Measurements from ENCODE around the gene G6PD.
A peak's percentile ranks its signal among the peaks of the same experiment; 100 is the strongest.

Gene G6PD

DNA sequence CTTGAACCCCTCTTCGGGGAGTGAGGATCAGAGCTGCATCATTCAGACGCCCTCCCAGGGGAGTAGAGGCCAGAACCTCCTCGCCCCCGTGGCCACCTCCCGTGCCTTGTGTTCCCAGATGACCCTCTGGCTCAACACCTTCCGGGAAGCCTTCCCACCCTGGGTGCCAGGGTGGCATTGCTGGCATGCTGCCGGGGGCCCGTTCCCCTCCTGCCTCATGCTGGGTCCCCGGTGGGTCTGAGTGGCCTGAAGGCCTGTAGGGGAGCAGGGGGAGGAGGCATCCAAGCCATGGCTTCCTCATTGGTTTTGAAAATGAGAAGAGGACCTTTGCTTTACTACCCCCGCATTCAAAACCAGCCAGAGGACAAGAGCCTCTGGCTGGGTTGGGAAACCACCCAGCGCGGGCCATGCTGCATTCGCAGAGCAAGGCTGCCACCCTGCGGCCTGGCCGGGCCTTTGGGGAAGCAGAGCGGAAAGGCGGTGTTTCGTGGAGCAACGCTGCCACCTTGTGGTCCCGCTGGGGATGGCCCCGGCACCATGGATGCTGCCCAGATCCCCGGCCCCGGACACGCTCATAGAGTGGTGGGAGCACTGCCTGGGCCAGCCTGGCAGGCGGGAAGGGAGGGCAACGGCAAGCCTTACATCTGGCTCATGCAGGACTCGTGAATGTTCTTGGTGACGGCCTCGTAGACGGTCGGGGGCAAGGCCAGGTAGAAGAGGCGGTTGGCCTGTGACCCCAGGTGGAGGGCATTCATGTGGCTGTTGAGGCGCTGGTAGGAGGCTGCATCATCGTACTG lies 11.9 kb downstream of the G6PD start:
- H3K36me3 Mint-ChIP-seq (ENCODE audit: low read depth) = peaks cover 14% of the 10 kb centered on the region
- peak overlapping the region; percentile 49 for H3K27ac Mint-ChIP-seq

DNA sequence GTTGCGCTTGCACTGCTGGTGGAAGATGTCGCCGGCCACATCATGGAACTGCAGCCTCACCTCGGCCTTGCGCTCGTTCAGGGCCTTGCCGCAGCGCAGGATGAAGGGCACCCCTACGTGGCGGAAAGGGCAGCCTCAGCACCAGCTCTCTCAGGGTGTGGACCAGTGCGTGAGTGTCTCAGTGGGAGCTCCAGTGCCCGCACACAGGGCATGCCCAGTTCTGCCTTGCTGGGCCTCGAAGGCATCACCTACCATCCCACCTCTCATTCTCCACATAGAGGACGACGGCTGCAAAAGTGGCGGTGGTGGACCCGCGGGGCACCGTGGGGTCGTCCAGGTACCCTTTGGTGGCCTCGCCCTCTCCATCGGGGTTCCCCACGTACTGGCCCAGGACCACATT lies 14.0 kb downstream of the G6PD start:
- H3K27me3 Mint-ChIP-seq (ENCODE audit: low read depth) = no peaks in the 10 kb centered on the region
- no peaks in the 10 kb centered on the region for H3K9me3 Mint-ChIP-seq
- no peaks in the 10 kb centered on the region for H3K4me1 Mint-ChIP-seq (ENCODE audit: low read depth)
- DNase-seq (ENCODE audit: low spot score) = no peak
- no peak overlapping the region for H3K27ac Mint-ChIP-seq
- H3K4me3 Mint-ChIP-seq = no peak overlapping the region
- peaks cover 11% of the 10 kb centered on the region for H3K36me3 Mint-ChIP-seq (ENCODE audit: low read depth)

More for the DNA sequence above, 11.9 kb downstream of the G6PD start:
- H3K4me3 Mint-ChIP-seq = no peak overlapping the region
- no peaks in the 10 kb centered on the region for H3K4me1 Mint-ChIP-seq (ENCODE audit: low read depth)
- DNase-seq (ENCODE audit: low spot score) = peak; percentile 79
- no peaks in the 10 kb centered on the region for H3K27me3 Mint-ChIP-seq (ENCODE audit: low read depth)
- H3K9me3 Mint-ChIP-seq = no peaks in the 10 kb centered on the region

DNA sequence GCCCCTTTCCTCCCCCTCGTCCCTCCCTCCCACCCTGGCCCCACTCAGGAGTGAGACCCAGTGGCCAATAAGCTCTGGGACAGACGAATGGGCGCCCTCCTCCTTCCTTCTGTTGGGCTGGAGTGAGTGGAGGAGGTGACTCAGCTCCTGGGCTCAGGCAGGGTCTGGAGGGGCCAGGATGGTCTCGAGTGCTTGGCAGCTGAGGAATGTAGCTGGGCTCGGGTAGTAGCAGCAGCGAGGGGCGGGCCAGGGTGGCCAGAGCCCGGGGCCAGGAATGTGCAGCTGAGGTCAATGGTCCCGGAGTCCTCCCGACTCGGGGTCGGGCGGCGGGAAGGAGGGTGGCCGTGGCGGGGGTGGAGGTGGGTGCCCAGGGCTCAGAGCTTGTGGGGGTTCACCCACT lies 15.0 kb downstream of the G6PD start:
- H3K9me3 Mint-ChIP-seq = no peaks in the 10 kb centered on the region
- no peaks in the 10 kb centered on the region for H3K27me3 Mint-ChIP-seq (ENCODE audit: low read depth)
- no peak overlapping the region for H3K4me3 Mint-ChIP-seq
- peaks cover 3% of the 10 kb centered on the region for H3K4me1 Mint-ChIP-seq (ENCODE audit: low read depth)
- no peak overlapping the region for H3K27ac Mint-ChIP-seq
- H3K36me3 Mint-ChIP-seq (ENCODE audit: low read depth) = peaks cover 11% of the 10 kb centered on the region
- DNase-seq (ENCODE audit: low spot score) = no peak

DNA sequence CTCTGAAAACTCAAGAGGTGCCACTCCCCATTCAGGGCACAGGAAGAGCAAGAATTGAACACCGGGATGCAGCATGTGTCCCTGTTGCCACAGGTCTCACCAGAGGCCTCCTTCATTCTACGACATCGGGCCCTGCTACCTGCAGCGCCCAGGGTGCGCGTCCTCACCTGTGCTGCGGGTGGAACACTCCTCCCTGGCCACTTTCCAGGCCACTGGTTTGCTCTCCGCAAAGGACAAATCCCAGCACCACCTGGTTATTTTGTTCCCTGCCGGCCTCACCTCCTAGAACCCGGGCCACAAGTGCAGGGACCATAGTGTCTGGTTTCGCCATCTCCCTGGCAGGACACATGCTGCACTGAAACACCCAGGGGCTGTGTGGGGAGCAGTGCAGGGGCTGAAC lies 16.4 kb downstream of the G6PD start:
- Mint-ChIP-seq H3K9me3 (no peaks in the 10 kb centered on the region), H3K36me3 (ENCODE audit: low read depth) (peaks cover 10% of the 10 kb centered on the region), H3K27ac (no peak overlapping the region), H3K4me3 (no peak overlapping the region), H3K27me3 (ENCODE audit: low read depth) (no peaks in the 10 kb centered on the region), H3K4me1 (ENCODE audit: low read depth) (peaks cover 14% of the 10 kb centered on the region)
- DNase-seq (ENCODE audit: low spot score) = no peak

DNA sequence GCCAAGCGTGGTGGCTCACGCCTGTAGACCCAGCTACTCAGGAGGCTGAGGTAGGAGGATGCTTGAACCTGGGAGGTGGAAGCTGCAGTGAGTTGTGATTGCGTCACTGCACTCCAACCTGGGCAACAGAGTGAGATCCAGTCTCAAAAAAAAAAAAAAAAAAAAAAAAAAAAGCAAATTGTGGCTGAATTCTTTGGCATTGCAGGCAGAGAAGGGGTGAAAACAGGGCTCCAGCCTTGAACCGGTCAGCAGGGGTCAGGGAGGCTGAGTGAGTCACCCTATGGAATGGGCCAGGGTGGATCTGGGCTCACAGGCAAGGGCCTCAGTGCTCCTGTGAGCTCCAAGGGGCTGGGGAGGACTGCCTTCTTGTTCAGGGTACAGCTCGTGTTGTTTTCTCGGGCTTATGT lies 17.4 kb downstream of the G6PD start:
- peaks cover 6% of the 10 kb centered on the region for H3K36me3 Mint-ChIP-seq (ENCODE audit: low read depth)
- no peaks in the 10 kb centered on the region for H3K27me3 Mint-ChIP-seq (ENCODE audit: low read depth)
- no peak overlapping the region for H3K4me3 Mint-ChIP-seq
- H3K4me1 Mint-ChIP-seq (ENCODE audit: low read depth) = peaks cover 14% of the 10 kb centered on the region
- DNase-seq (ENCODE audit: low spot score) = no peak
- no peak overlapping the region for H3K27ac Mint-ChIP-seq
- H3K9me3 Mint-ChIP-seq = no peaks in the 10 kb centered on the region

DNA sequence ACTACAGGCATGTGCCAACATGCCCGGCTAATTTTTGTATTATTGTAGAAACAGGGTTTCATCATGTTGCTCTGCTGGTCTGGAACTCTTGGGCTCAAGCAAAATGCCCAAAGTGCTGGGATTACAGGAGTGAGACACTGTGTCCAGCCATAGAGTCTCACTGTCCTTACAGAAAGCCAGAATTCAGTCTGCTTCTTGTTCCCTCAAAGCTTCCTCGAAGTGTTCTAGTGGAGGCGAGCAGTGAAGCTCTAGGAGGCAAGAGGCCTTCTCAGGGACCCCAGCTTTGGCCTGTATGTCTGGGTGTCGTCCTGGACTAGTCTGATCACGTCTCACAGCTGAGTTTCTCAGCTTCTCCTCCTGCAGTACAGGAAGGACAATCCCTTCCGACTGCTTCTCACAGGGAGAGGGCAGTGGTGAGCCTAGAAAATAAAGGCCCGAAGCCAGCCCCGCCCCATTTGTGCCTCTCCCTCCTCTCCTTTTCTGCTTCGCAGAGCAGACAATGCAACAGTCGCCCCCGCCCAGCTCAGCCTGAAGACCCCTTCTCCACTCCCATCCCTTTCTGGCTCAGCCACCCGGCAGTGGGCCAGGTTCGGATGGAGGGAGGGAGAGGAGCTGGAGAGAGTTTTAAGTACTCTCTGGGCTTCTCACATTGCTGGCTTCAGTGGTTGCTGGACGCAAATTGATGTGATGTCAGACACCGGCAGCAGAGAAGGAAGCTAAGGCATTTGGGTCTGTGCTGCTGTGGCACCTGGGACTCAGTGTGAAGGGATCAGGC lies 19.6 kb downstream of the G6PD start:
- H3K9me3 Mint-ChIP-seq = no peaks in the 10 kb centered on the region
- peak overlapping the region; percentile 42 for H3K4me3 Mint-ChIP-seq
- no peaks in the 10 kb centered on the region for H3K36me3 Mint-ChIP-seq (ENCODE audit: low read depth)
- H3K27ac Mint-ChIP-seq = peak overlapping the region; percentile 67
- DNase-seq (ENCODE audit: low spot score) = peak; percentile 54
- peaks cover 14% of the 10 kb centered on the region for H3K4me1 Mint-ChIP-seq (ENCODE audit: low read depth)
- no peaks in the 10 kb centered on the region for H3K27me3 Mint-ChIP-seq (ENCODE audit: low read depth)

DNA sequence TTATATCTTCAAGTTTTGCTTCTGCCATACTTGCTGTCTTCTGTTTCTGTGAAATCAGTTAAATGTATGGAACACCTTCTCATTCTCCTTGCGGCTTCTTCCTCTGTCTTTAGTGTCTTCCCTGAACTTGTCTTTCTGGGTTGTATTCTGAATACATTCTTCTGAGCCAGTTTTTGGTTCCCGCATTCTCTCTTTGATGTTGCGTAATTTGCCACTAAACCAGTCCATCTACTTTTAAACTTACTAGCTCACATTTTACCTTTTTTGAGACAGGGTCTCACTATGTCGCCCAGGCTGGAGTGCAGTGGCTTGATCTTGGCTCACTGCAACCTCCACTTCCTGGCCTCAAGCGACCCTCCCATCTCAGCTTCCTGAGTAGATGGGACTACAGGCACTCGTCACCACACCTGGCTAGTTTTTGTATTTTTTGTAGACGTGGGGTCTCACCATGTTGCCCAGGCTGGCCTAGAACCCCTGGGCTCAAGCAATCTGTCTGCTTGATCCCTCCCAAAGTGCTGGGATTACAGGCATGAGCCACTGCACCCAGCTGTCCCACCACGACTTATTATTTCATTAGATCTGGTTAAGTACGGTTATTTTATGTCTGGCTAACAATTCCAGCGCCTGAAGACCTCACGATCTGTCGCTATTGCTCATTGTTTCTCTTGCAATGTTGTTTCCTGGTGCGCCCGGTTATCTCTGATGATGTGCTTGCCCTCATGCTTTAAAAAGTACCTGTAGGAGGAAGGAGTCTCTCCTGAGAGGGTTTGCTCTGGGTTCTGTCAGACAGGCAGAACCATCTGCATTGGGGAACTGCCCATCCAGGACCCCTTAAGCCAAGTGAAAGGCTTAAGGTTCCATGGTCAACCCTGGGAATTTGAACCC lies 20.8 kb downstream of the G6PD start:
- peak overlapping the region; percentile 20 for H3K27ac Mint-ChIP-seq
- no peak for DNase-seq (ENCODE audit: low spot score)
- H3K9me3 Mint-ChIP-seq = no peaks in the 10 kb centered on the region
- peak overlapping the region; percentile 21 for H3K4me3 Mint-ChIP-seq
- peaks cover 14% of the 10 kb centered on the region for H3K4me1 Mint-ChIP-seq (ENCODE audit: low read depth)
- no peaks in the 10 kb centered on the region for H3K36me3 Mint-ChIP-seq (ENCODE audit: low read depth)
- no peaks in the 10 kb centered on the region for H3K27me3 Mint-ChIP-seq (ENCODE audit: low read depth)

DNA sequence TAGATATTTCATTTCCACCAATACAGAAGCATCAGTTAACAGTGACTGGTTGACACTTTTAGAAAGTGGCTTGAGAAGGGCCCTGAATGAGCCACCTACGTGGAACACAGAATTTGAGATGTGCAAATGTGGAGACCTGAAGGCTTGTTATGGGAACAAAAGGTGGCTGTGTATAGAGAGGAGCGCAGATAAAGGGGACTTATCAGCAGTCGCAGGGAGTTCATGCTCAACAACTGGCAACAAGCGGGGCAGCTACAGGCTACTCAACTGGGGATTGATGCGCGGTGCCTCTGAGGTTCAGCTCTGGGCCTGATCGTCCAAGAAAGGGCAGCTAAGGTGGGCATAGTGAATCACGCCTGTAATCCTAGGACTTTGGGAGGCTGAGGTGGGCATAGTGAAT lies 27.3 kb downstream of the G6PD start:
- no peak overlapping the region for H3K27ac Mint-ChIP-seq
- H3K9me3 Mint-ChIP-seq = no peaks in the 10 kb centered on the region
- H3K4me1 Mint-ChIP-seq (ENCODE audit: low read depth) = peaks cover 7% of the 10 kb centered on the region

DNA sequence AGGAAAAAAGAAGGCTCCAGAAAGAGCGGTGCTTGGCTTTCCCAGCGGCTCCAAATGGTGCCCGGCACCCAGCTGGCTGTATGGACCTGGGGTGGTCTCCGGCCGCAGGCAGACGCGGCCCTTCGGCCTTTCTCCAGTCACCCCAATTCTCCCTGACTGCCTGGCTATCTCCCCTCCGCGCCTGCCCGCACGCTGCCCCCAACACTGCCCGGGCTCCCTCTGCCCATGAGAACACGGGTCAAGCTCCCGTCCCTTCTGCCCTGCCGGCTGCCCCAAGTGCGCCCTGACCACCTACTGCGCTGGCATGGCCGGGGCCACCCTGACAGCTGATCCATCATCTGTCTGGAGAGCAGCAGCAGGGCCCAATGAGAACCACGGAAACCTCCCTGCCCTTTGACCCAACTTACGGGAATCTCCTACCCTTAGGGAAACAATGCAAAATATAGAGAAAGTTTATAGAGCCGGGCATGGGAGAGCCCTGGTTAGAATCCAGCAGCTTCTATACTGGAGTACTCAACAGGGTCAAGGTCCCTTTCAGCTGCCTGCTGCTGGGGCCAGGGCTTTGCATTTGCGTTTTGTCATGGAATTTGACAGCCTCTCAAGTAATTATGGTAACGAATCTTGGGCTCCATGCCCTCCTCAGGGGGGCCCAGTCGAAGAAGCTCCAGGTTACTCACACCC lies 29.4 kb downstream of the G6PD start:
- Mint-ChIP-seq H3K4me3 (no peak overlapping the region), H3K4me1 (ENCODE audit: low read depth) (peaks cover 12% of the 10 kb centered on the region), H3K27me3 (ENCODE audit: low read depth) (no peaks in the 10 kb centered on the region), H3K36me3 (ENCODE audit: low read depth) (peaks cover 5% of the 10 kb centered on the region), H3K27ac (no peak overlapping the region), H3K9me3 (no peaks in the 10 kb centered on the region)
- no peak for DNase-seq (ENCODE audit: low spot score)

More for the DNA sequence above, 27.3 kb downstream of the G6PD start:
- Mint-ChIP-seq H3K36me3 (ENCODE audit: low read depth) (no peaks in the 10 kb centered on the region), H3K4me3 (no peak overlapping the region), H3K27me3 (ENCODE audit: low read depth) (no peaks in the 10 kb centered on the region)
- DNase-seq (ENCODE audit: low spot score) = no peak

DNA sequence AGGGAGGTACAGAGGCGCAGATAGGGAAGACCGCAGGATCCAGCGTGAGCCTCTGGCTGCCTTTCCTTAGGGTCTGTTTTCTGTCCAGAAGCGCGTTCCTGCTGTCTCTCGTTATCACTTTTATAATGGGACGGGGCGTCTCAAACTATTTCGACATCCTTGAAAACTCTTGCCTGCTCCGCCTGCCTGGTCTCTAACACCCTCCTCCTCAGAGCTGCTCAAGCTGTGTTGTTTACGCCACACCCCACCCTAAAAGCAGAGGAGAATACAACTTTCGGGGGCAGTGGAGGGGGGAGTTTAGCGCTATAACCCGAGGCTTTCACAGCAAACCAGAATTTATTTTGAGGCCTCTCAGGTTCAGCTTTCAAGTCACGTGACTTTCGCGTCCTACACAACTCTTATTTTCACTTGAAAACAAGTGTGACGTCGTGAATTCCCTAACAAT lies 30.0 kb downstream of the G6PD start:
- Mint-ChIP-seq H3K27me3 (ENCODE audit: low read depth) (no peaks in the 10 kb centered on the region), H3K27ac (peak overlapping the region; percentile 90), H3K36me3 (ENCODE audit: low read depth) (peaks cover 5% of the 10 kb centered on the region), H3K9me3 (no peaks in the 10 kb centered on the region), H3K4me3 (peak overlapping the region; percentile 86), H3K4me1 (ENCODE audit: low read depth) (peaks cover 14% of the 10 kb centered on the region)
- no peak for DNase-seq (ENCODE audit: low spot score)

DNA sequence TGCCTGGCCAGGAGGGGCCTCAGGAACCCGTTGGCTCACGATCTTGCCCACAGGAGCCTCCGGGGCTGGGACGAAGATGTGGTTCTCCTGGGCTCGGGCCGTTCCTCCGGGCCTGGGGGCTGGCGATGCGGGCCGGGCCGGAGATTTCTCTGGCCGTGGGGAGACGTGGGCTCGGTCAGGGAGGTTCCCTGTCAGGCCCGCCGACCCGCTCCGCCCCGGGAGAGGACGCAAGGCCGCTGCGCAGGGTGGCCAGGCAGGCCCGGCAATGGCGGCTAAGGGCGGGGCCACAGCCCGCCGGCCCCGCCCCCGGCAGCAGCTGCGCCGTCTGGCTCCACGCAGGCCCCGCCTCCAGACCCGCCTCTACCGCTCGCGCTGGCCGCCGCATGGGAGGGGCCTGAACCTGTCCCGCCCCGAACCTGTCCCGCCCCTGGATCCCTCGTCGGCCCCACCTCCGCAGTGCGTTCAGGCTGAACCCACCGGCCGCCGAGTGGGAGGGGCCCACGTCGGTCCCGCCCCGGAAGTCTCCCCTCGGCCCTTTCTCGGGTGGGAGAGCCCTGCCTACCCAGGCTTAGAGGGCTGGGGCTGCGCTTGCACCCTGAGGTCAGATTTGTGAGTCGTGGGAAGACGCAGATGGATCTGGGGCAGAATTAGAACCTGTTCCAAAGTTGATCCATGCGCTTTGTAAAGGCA lies 30.5 kb downstream of the G6PD start, which contains the start of gene FAM3A:
FAM3A (minus strand) TSS at position 267 of the 690 bp plus-strand sequence. CDS start 460 bp downstream, outside the sequence.
- H3K27ac Mint-ChIP-seq = peak within 1 kb of the TSS; percentile 90
- H3K4me3 Mint-ChIP-seq = peak within 1 kb of the TSS; percentile 87
- H3K9me3 Mint-ChIP-seq = no peaks in the 10 kb centered on the region
- peak; percentile 86 for DNase-seq (ENCODE audit: low spot score)
- peaks cover 18% of the 10 kb centered on the region for H3K4me1 Mint-ChIP-seq (ENCODE audit: low read depth)
- no peaks in the 10 kb centered on the region for H3K27me3 Mint-ChIP-seq (ENCODE audit: low read depth)
- H3K36me3 Mint-ChIP-seq (ENCODE audit: low read depth) = peaks cover 8% of the 10 kb centered on the region

DNA sequence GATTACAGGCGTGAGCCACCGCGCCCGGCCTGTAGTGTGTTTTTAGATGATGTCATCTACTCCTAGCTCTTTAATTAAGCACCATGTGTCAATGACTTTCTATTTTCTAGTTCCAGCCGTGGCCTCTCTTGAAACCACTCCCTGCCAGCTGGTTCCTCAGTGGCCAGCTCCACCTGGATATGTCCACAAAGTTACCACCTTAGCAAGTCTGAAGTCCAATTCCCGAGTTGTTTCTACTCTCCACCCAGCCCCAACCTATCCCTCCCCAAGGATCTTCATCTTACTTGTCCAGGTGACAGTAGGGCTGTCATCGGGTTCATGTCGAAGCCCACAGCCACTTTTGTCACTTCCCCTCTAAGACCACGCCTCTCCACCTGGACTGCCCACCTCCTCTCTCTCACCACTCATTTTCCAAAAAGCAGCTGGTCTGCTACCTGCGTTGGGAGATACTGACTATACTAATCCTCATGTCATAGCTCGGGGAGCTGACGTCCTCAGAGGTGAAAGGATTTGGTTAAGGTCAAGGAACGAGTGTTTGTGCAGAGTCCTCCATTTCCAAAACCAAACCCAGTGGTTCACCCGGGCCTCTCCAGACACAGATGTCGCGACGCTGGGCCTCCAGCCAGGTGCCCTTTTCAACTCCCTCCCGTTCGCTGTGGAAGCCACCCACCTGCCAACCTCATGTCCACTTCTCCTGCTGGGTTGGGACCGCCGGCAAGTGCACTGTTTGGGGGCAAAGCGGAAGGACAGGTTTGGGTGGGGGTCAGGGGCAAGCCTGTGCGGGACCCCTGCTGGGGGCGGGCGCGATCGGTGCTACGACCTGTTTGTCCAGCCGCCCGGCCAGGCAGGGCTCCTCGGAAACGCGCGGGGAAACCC lies 31.3 kb downstream of the G6PD start:
- Mint-ChIP-seq H3K27ac (peak overlapping the region; percentile 83), H3K9me3 (no peaks in the 10 kb centered on the region), H3K36me3 (ENCODE audit: low read depth) (peaks cover 11% of the 10 kb centered on the region), H3K4me3 (peak overlapping the region; percentile 87), H3K27me3 (ENCODE audit: low read depth) (no peaks in the 10 kb centered on the region), H3K4me1 (ENCODE audit: low read depth) (peaks cover 21% of the 10 kb centered on the region)
- peak; percentile 12 for DNase-seq (ENCODE audit: low spot score)
